NB4 (cell line): ENCODE results near the gene CAMSAP1.

Experiments
- POLR2A ChIP-seq: IDR thresholded peaks from 2 replicates; pipeline ENCODE4 v1.6.1; 2011; ENCODE audit warnings: mild to moderate bottlenecking; ENCODE audit not compliant: insufficient read length; ENCODE audit errors: extremely low read depth
- TF ChIP-seq, protein P1 (sequence below): IDR thresholded peaks from one replicate; pipeline ENCODE4 v1.5.1; 2012; ENCODE audit warnings: low read depth, low read length

DNA sequence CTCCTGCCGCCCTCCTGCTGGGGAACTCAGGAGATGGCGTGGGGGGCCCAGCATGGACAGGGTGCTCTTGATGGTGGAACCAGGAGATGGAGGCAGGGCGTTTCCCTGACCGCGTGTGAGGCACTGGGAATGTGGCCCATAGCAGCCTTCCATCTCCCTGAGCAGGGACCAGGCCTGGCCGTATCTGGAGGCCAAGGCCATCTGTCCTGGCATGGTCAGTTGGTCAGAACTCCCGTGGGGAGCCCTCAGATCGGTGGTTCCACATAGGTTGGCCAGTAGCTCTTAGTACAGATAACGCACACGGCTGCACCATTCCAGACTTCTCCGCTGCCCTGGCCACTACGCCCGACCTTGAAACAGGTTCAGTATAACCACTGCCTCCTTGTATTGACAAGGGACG lies 127.8 kb downstream of the CAMSAP1 start:
- TF ChIP-seq, protein P1, sequence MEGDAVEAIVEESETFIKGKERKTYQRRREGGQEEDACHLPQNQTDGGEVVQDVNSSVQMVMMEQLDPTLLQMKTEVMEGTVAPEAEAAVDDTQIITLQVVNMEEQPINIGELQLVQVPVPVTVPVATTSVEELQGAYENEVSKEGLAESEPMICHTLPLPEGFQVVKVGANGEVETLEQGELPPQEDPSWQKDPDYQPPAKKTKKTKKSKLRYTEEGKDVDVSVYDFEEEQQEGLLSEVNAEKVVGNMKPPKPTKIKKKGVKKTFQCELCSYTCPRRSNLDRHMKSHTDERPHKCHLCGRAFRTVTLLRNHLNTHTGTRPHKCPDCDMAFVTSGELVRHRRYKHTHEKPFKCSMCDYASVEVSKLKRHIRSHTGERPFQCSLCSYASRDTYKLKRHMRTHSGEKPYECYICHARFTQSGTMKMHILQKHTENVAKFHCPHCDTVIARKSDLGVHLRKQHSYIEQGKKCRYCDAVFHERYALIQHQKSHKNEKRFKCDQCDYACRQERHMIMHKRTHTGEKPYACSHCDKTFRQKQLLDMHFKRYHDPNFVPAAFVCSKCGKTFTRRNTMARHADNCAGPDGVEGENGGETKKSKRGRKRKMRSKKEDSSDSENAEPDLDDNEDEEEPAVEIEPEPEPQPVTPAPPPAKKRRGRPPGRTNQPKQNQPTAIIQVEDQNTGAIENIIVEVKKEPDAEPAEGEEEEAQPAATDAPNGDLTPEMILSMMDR, result no peak
- TF ChIP-seq POLR2A, result no peak
